Spleen (tissue), 11 donors: Measurements from ENCODE around the gene SPNS1. TPM values are rescaled to one million over a fixed set of nuclear protein-coding genes. Genes with fewer than 3 reads are reported as not detected.
A peak's percentile ranks its signal among the peaks of the same experiment; 100 is the strongest.
"Not testable (repeated sequence)": the region's sequence is repeated elsewhere in the genome, so short reads cannot be mapped to it uniquely, and the experiment has no call there.

Experiments
- DNase-seq: peaks from one replicate; pipeline ENCODE4 v3.0.0-alpha.2; 2020
- H3K27ac ChIP-seq, 8 donors: fragments of 200-600 bp; sonication (generic) in 7 of 8; 1 replicate in 4 of 8; 2 replicates in 4 of 8; pipeline versions ENCODE4 v1.5.0 to v1.8.0; 2016 to 2021; ENCODE audit warnings: inconsistent platforms in 4 of 8, mild to moderate bottlenecking in 4 of 8, moderate library complexity in 1 of 8
- H3K27me3 ChIP-seq, 7 donors: fragments of 200-600 bp; sonication (generic) in 6 of 7; replicated peaks in 1 of 7; 1 replicate in 4 of 7; 2 replicates in 3 of 7; pipeline versions ENCODE4 v1.5.0 to v1.8.0; 2016 to 2021; ENCODE audit warnings: inconsistent platforms in 3 of 7, mild to moderate bottlenecking in 1 of 7
- H3K36me3 ChIP-seq, 6 donors: fragments of 200-600 bp; sonication (generic) in 5 of 6; 1 replicate in 4 of 6; 2 replicates in 2 of 6; pipeline versions ENCODE4 v1.5.0 to v1.8.0; 2016 to 2021; ENCODE audit warnings: inconsistent platforms in 2 of 6
- H3K4me1 ChIP-seq, 6 donors: fragments of 200-600 bp; sonication (generic) in 5 of 6; 1 replicate in 3 of 6; 2 replicates in 3 of 6; pipeline versions ENCODE4 v1.5.0 to v1.8.0; 2016 to 2021; ENCODE audit warnings: inconsistent platforms in 3 of 6
- H3K4me3 ChIP-seq, 8 donors: fragments of 200-600 bp; sonication (generic) in 7 of 8; 1 replicate in 4 of 8; 2 replicates in 4 of 8; pipeline versions ENCODE4 v1.5.0 to v1.8.0; 2016 to 2021; ENCODE audit warnings: inconsistent platforms in 4 of 8, mild to moderate bottlenecking in 4 of 8, moderate library complexity in 2 of 8
- H3K9me3 ChIP-seq, 8 donors: fragments of 200-600 bp; sonication (generic) in 7 of 8; 1 replicate in 4 of 8; 2 replicates in 4 of 8; pipeline versions ENCODE4 v1.5.0 to v1.8.0; 2016 to 2021; ENCODE audit warnings: inconsistent platforms in 4 of 8
- CTCF ChIP-seq, 11 experiments: fragments of 200-600 bp in 7 of 11; fragments of 450-650 bp in 4 of 11; sonication (generic) in 4 of 11; IDR thresholded peaks in 8 of 11; conservative IDR thresholded peaks in 3 of 11; 1 replicate in 7 of 11; 2 replicates in 4 of 11; pipeline versions ENCODE4 v1.4.0 to v1.8.0; 2016 to 2021; ENCODE audit warnings: antibody characterized with exemption in 11 of 11, inconsistent platforms in 4 of 11, mild to moderate bottlenecking in 1 of 11
- POLR2A ChIP-seq, 3 donors: fragments of 450-650 bp; IDR thresholded peaks; one replicate each; pipeline ENCODE4 v1.5.1; 2017; ENCODE audit warnings: antibody characterized with exemption in 3 of 3, mild to moderate bottlenecking in 1 of 3
- POLR2AphosphoS5 ChIP-seq, 3 donors: sonication (generic); formaldehyde crosslinking; IDR thresholded peaks; one replicate each; pipeline ENCODE4 v1.5.1; 2017; ENCODE audit warnings: antibody characterized with exemption in 3 of 3
- WGBS, 5 donors: extraction: QIAGEN DNeasy Blood & Tissue Kit in 3 of 5; methylation state at CpG; one replicate each; pipeline versions ENCODE4 v1.1.5 to v1.1.7; 2013 to 2018; 5-methylcytosine and 5-hydroxymethylcytosine counted together
- intact Hi-C: fragments of 100-400 bp; cut with DNase I; formaldehyde crosslinking; loops from one replicate; pipeline ENCODE4 v1.15.0; 2023; ENCODE audit warnings: low total_unique reads
- polyA plus RNA-seq, 3 donors: library from polyadenylated mRNA; stranded (reverse); fragments of 200-250 nt; gene quantifications; one replicate each; pipeline ENCODE4 v1.2.1, GENCODE V29; 2013
- total RNA-seq, 7 donors: library from RNA; depleted of rRNA in 3 of 7; stranded (reverse); fragments of >200 nt in 3 of 7; fragmentation: NEBNext Ultra II Directional in 4 of 7; extraction: Animal tissue kit (Norgen Biotek cat#: 25700) in 4 of 7; gene quantifications; one replicate each; pipeline versions ENCODE4 v1.1.0 to v1.2.1, GENCODE V29; 2016 to 2021
- donor health status: healthy with polysubstance abuse.
- donor health status: DM: no; HTN: no; CAD: no; lungs with moderate emphysema.
- donor health status: DM: no; HTN: no; CAD: no.
- donor health status: Bipolar disorder and iron deficiency.
- donor health status: healthy.
- donor health status: DM: no; HTN: no; CAD: no.
- donor health status: DM: yes; HTN: yes; CAD: no.

Gene SPNS1
- total and polyA plus RNA-seq, 10 donors: 26.9 to 91.4 (median 30.9) TPM

GRCh38 chr16:28977703-28978662, 3.4 kb downstream of the SPNS1 start:
- H3K36me3 ChIP-seq: peaks cover 3 to 69% (median 48%) of the 10 kb centered on the region in 6 donors
- no peaks in the 10 kb centered on the region for H3K27me3 ChIP-seq
- intact Hi-C loops: no loop called here
- no peak overlapping the region for H3K27ac ChIP-seq
- H3K4me3 ChIP-seq: no peak overlapping the region
- no peak for DNase-seq
- H3K9me3 ChIP-seq: peaks cover 0 to 8% (median 6%) of the 10 kb centered on the region in 8 donors
- WGBS, 5 donors: 66 to 83% (median 75%) methylated on average over 11 of the region's 11 CpGs
- TF ChIP-seq CTCF (IDR thresholded peaks at IDR 0.05 in 8 of 11, conservative IDR thresholded peaks at IDR 0.05 in 3 of 11) (peak in 8 of 11 experiments; percentile 17 to 54 (median 46)), POLR2AphosphoS5 (IDR thresholded peaks at IDR 0.05) (no peak)
- peaks cover 13 to 57% (median 37%) of the 10 kb centered on the region in 6 donors for H3K4me1 ChIP-seq

- Histone ChIP-seq H3K4me1 (peaks cover 21 to 62% (median 41%) of the 10 kb centered on the region in 6 donors), H3K36me3 (peaks cover 3 to 93% (median 63%) of the 10 kb centered on the region in 6 donors)
- H3K27ac ChIP-seq, DNase-seq, H3K4me3 ChIP-seq, H3K9me3 ChIP-seq, H3K27me3 ChIP-seq, intact Hi-C loops: not testable (repeated sequence)
- WGBS, 5 donors: 79 to 92% (median 90%) methylated on average over 7 of the region's 7 CpGs
Observed at GRCh38 chr16:28980330-28980729, 5.8 kb downstream of the SPNS1 start.

GRCh38 chr16:28980929-28981328, 6.4 kb downstream of the SPNS1 start:
- peak; percentile 75 for DNase-seq
- no peaks in the 10 kb centered on the region for H3K27me3 ChIP-seq
- no peak for TF ChIP-seq POLR2AphosphoS5 (IDR thresholded peaks at IDR 0.05)
- no peak for TF ChIP-seq POLR2A (IDR thresholded peaks at IDR 0.05)
- no peak for TF ChIP-seq CTCF (IDR thresholded peaks at IDR 0.05 in 8 of 11, conservative IDR thresholded peaks at IDR 0.05 in 3 of 11)
- peaks cover 15 to 62% (median 39%) of the 10 kb centered on the region in 6 donors for H3K4me1 ChIP-seq
- no peak overlapping the region for H3K4me3 ChIP-seq
- 88 to 98% (median 97%) methylated on average over 7 of the region's 7 CpGs for WGBS, 5 donors
- H3K27ac ChIP-seq: no peak overlapping the region
- peaks cover 3 to 99% (median 63%) of the 10 kb centered on the region in 6 donors for H3K36me3 ChIP-seq
- intact Hi-C loops: no loop called here
- peaks cover 0 to 8% (median 6%) of the 10 kb centered on the region in 8 donors for H3K9me3 ChIP-seq

- no peak for DNase-seq
- WGBS, 5 donors: 82 to 89% (median 85%) methylated on average over 11 to 12 of the region's 12 CpGs
- intact Hi-C loops: no loop called here
- peak in 9 of 11 experiments; percentile 8 to 55 (median 36) for TF ChIP-seq CTCF (IDR thresholded peaks at IDR 0.05 in 8 of 11, conservative IDR thresholded peaks at IDR 0.05 in 3 of 11)
- TF ChIP-seq POLR2AphosphoS5 (IDR thresholded peaks at IDR 0.05): no peak
- H3K27ac ChIP-seq: no peak overlapping the region
- peaks cover 0 to 10% (median 6%) of the 10 kb centered on the region in 8 donors for H3K9me3 ChIP-seq
- no peak overlapping the region for H3K4me3 ChIP-seq
- H3K4me1 ChIP-seq: peaks cover 10 to 62% (median 33%) of the 10 kb centered on the region in 6 donors
- H3K27me3 ChIP-seq: no peaks in the 10 kb centered on the region
- H3K36me3 ChIP-seq: peaks cover 3 to 100% (median 64%) of the 10 kb centered on the region in 6 donors
Observed at GRCh38 chr16:28981517-28981916, 6.9 kb downstream of the SPNS1 start.
